Neural cell (in vitro differentiated cells): ENCODE data around the gene LMCD1.

Source experiments
- CTCF ChIP-seq: fragments of 450-650 bp; IDR thresholded peaks from 2 replicates; pipeline ENCODE4 v1.5.1; 2014; ENCODE audit warnings: antibody characterized with exemption, mild to moderate bottlenecking, moderate library complexity; ENCODE audit not compliant: poor library complexity, severe bottlenecking
- EZH2 ChIP-seq: fragments of 200-600, 300-800 bp; shearing (Covaris generic), sonication (generic); IDR thresholded peaks from 2 replicates; pipeline ENCODE4 v1.6.1; 2014; ENCODE audit warnings: antibody characterized with exemption, low read length, borderline replicate concordance, mild to moderate bottlenecking; ENCODE audit not compliant: insufficient read depth, poor library complexity, severe bottlenecking
- POLR2AphosphoS5 ChIP-seq: IDR thresholded peaks from 2 replicates; pipeline ENCODE4 v1.6.1; 2012
- RAD21 ChIP-seq: fragments of 450-650 bp; conservative IDR thresholded peaks from 2 replicates; pipeline ENCODE4 v1.6.1; 2014; ENCODE audit warnings: antibody characterized with exemption, mild to moderate bottlenecking, moderate library complexity
- REST ChIP-seq: IDR thresholded peaks from 2 replicates; pipeline ENCODE4 v1.6.1; 2012; ENCODE audit warnings: borderline replicate concordance

- TF ChIP-seq CTCF (no peak), EZH2 (no peak), REST (no peak), POLR2AphosphoS5 (no peak), RAD21 (no peak)
Measured at GRCh38 chr3:8536096-8537056, 34.8 kb downstream of the LMCD1 start.
